ENCODE results near the gene SCN8A.

DNA sequence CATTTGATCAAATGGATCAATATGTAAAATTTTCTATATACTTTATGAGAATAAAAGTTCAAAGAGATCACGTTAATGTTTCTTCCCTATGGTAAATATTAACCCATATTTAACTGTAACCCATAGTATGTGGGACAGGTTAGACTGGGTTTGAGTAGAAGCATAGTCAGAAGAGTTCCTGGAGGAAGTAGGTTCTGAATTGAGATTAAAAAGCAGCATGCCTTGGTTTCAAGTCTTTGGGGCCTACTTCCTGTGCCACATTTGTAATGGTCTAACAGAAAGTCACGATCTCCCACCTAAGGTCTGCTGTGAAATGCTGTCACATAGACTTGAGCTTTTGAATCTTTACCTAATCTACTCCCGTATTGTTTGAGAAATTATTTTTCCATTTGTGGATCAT lies 193.7 kb downstream of the SCN8A start:
- no peak for TF ChIP-seq POLR2A (IDR thresholded peaks at IDR 0.05)
- TF ChIP-seq, protein P1, sequence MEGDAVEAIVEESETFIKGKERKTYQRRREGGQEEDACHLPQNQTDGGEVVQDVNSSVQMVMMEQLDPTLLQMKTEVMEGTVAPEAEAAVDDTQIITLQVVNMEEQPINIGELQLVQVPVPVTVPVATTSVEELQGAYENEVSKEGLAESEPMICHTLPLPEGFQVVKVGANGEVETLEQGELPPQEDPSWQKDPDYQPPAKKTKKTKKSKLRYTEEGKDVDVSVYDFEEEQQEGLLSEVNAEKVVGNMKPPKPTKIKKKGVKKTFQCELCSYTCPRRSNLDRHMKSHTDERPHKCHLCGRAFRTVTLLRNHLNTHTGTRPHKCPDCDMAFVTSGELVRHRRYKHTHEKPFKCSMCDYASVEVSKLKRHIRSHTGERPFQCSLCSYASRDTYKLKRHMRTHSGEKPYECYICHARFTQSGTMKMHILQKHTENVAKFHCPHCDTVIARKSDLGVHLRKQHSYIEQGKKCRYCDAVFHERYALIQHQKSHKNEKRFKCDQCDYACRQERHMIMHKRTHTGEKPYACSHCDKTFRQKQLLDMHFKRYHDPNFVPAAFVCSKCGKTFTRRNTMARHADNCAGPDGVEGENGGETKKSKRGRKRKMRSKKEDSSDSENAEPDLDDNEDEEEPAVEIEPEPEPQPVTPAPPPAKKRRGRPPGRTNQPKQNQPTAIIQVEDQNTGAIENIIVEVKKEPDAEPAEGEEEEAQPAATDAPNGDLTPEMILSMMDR (IDR thresholded peaks at IDR 0.05), result no peak

Data from breast epithelium (tissue), 3 donors.